HG02973 (cell line): Measurements from ENCODE around the gene TMEM63A.
A peak's percentile ranks its signal among the peaks of the same experiment; 100 is the strongest.

Source experiments
- ATAC-seq: cut with Tn5 transposase; IDR thresholded peaks from one replicate; pipeline ENCODE4 v1.9.1; 2021; ENCODE audit warnings: moderate library complexity; ENCODE audit not compliant: unreplicated experiment

TMEM63A gene

GRCh38 chr1:225868631-225869330 is 13.4 kb downstream of the TMEM63A start:
- no peak for ATAC-seq

- no peak for ATAC-seq
Observed at GRCh38 chr1:225866981-225867380, 15.2 kb downstream of the TMEM63A start.

- peak; percentile 71 for ATAC-seq
Observed at GRCh38 chr1:225866061-225866837, 15.9 kb downstream of the TMEM63A start.

GRCh38 chr1:225865514-225865913 is 16.7 kb downstream of the TMEM63A start:
- ATAC-seq = peak; percentile 8

GRCh38 chr1:225863167-225863566 is 19.0 kb downstream of the TMEM63A start:
- no peak for ATAC-seq

- ATAC-seq = no peak
Observed at GRCh38 chr1:225862581-225862950, 19.6 kb downstream of the TMEM63A start.

- ATAC-seq = no peak
Observed at GRCh38 chr1:225861834-225862580, 20.2 kb downstream of the TMEM63A start.

GRCh38 chr1:225860876-225861441 is 21.2 kb downstream of the TMEM63A start:
- ATAC-seq = no peak

- no peak for ATAC-seq
Observed at GRCh38 chr1:225860107-225860506, 22.1 kb downstream of the TMEM63A start.

- ATAC-seq = no peak
Observed at GRCh38 chr1:225859151-225859550, 23.0 kb downstream of the TMEM63A start.

- no peak for ATAC-seq
Observed at GRCh38 chr1:225857256-225857655, 24.9 kb downstream of the TMEM63A start.

GRCh38 chr1:225855503-225856300 is 26.5 kb downstream of the TMEM63A start:
- no peak for ATAC-seq

GRCh38 chr1:225853441-225853840 is 28.7 kb downstream of the TMEM63A start:
- no peak for ATAC-seq

- no peak for ATAC-seq
Observed at GRCh38 chr1:225852413-225853124, 29.6 kb downstream of the TMEM63A start.

GRCh38 chr1:225851805-225852204 is 30.4 kb downstream of the TMEM63A start:
- peak; percentile 66 for ATAC-seq

GRCh38 chr1:225850370-225850769 is 31.8 kb downstream of the TMEM63A start:
- ATAC-seq = no peak

GRCh38 chr1:225849925-225850324 is 32.3 kb downstream of the TMEM63A start:
- no peak for ATAC-seq

GRCh38 chr1:225848030-225848955 is 33.9 kb downstream of the TMEM63A start:
- ATAC-seq = peak; percentile 51

- no peak for ATAC-seq
Observed at GRCh38 chr1:225847610-225848009, 34.6 kb downstream of the TMEM63A start.
